ENCODE results near the gene TMEM221.

Gene TMEM221

GRCh38 chr19:17445526-17446165 lies 2.8 kb downstream of the TMEM221 start:
- Histone ChIP-seq H3K27me3 (peaks cover 0 to 3% (median 0%) of the 10 kb centered on the region in 11 experiments; a peak in 1 of 22 replicates), H3K36me3 (peaks cover 0 to 14% (median 0%) of the 10 kb centered on the region in 11 experiments; a peak in 4 of 22 replicates), H3K4me1 (peaks cover 19 to 42% (median 34%) of the 10 kb centered on the region in 10 experiments), H3K4me2 (no peak overlapping the region), H3K27ac (no peak overlapping the region), H3K4me3 (no peak overlapping the region), H3K9me3 (replicated peaks in 1 of 11) (peaks cover 0 to 8% (median 5%) of the 10 kb centered on the region in 11 experiments; a peak in 9 of 22 replicates), H3K9ac (no peak overlapping the region), H4K20me1 (no peaks in the 10 kb centered on the region)
- TF ChIP-seq Cebpa-rat (IDR thresholded peaks at IDR 0.05), result no peak

- peaks cover 0 to 17% (median 3%) of the 10 kb centered on the region in 11 experiments; a peak in 17 of 22 replicates for H3K36me3 ChIP-seq
- no peak overlapping the region for H3K9ac ChIP-seq
- H3K27ac ChIP-seq, result no peak overlapping the region
- peaks cover 0 to 2% (median 0%) of the 10 kb centered on the region in 10 experiments; a peak in 1 of 20 replicates for H3K4me1 ChIP-seq
- H4K20me1 ChIP-seq, result no peaks in the 10 kb centered on the region
- H3K4me2 ChIP-seq, result no peak overlapping the region
- peaks cover 0 to 8% (median 5%) of the 10 kb centered on the region in 11 experiments; a peak in 10 of 22 replicates for H3K9me3 ChIP-seq (replicated peaks in 1 of 11)
- no peak for TF ChIP-seq Cebpa-rat (IDR thresholded peaks at IDR 0.05)
- no peaks in the 10 kb centered on the region for H3K27me3 ChIP-seq
- H3K4me3 ChIP-seq, result no peak overlapping the region
Measured at GRCh38 chr19:17441241-17442021, 7.0 kb downstream of the TMEM221 start.

- H4K20me1 ChIP-seq, result no peaks in the 10 kb centered on the region
- H3K36me3 ChIP-seq, result peaks cover 10 to 18% (median 16%) of the 10 kb centered on the region in 11 experiments; a peak in 19 of 22 replicates
- no peak overlapping the region for H3K4me3 ChIP-seq
- no peak for TF ChIP-seq Cebpa-rat (IDR thresholded peaks at IDR 0.05)
- no peak overlapping the region for H3K27ac ChIP-seq
- H3K4me1 ChIP-seq, result peaks cover 0 to 5% (median 3%) of the 10 kb centered on the region in 10 experiments; a peak in 8 of 20 replicates
- no peak overlapping the region for H3K9ac ChIP-seq
- no peaks in the 10 kb centered on the region for H3K27me3 ChIP-seq
- no peak overlapping the region for H3K4me2 ChIP-seq
- peaks cover 0 to 15% (median 6%) of the 10 kb centered on the region in 11 experiments; a peak in 10 of 22 replicates for H3K9me3 ChIP-seq (replicated peaks in 1 of 11)
Measured at GRCh38 chr19:17436874-17437267, 11.6 kb downstream of the TMEM221 start.

GRCh38 chr19:17436094-17436873 lies 12.2 kb downstream of the TMEM221 start:
- H3K4me2 ChIP-seq, result no peak overlapping the region
- no peak overlapping the region for H3K4me3 ChIP-seq
- no peaks in the 10 kb centered on the region for H4K20me1 ChIP-seq
- TF ChIP-seq Cebpa-rat (IDR thresholded peaks at IDR 0.05), result no peak
- H3K36me3 ChIP-seq, result peaks cover 10 to 18% (median 16%) of the 10 kb centered on the region in 11 experiments; a peak in 19 of 22 replicates
- no peaks in the 10 kb centered on the region for H3K27me3 ChIP-seq
- H3K9me3 ChIP-seq (replicated peaks in 1 of 11), result peaks cover 0 to 10% (median under 1%) of the 10 kb centered on the region in 11 experiments; a peak in 7 of 22 replicates
- peaks cover 0 to 10% (median 7%) of the 10 kb centered on the region in 10 experiments; a peak in 8 of 20 replicates for H3K4me1 ChIP-seq
- H3K27ac ChIP-seq, result no peak overlapping the region
- no peak overlapping the region for H3K9ac ChIP-seq

GRCh38 chr19:17435218-17435617 lies 13.2 kb downstream of the TMEM221 start:
- Histone ChIP-seq H4K20me1 (no peaks in the 10 kb centered on the region), H3K36me3 (peaks cover 10 to 18% (median 16%) of the 10 kb centered on the region in 11 experiments; a peak in 19 of 22 replicates), H3K4me1 (peaks cover 0 to 11% (median 8%) of the 10 kb centered on the region in 10 experiments; a peak in 8 of 20 replicates), H3K9ac (no peak overlapping the region), H3K4me2 (no peak overlapping the region), H3K4me3 (no peak overlapping the region), H3K9me3 (replicated peaks in 1 of 11) (peaks cover 0 to 7% (median 0%) of the 10 kb centered on the region in 11 experiments; a peak in 3 of 22 replicates), H3K27ac (no peak overlapping the region), H3K27me3 (no peaks in the 10 kb centered on the region)
- TF ChIP-seq Cebpa-rat (IDR thresholded peaks at IDR 0.05), result no peak

- H3K36me3 ChIP-seq, result peaks cover 8 to 14% (median 13%) of the 10 kb centered on the region in 11 experiments; a peak in 19 of 22 replicates
- H4K20me1 ChIP-seq, result no peaks in the 10 kb centered on the region
- H3K27me3 ChIP-seq, result no peaks in the 10 kb centered on the region
- H3K4me2 ChIP-seq, result peak overlapping the region in 5 of 11 experiments; percentile 2 to 33 (median 12); a peak in 2 of 22 replicates
- H3K4me1 ChIP-seq, result peaks cover 0 to 29% (median 19%) of the 10 kb centered on the region in 10 experiments; a peak in 15 of 20 replicates
- H3K4me3 ChIP-seq, result no peak overlapping the region
- no peak overlapping the region for H3K27ac ChIP-seq
- no peak for TF ChIP-seq Cebpa-rat (IDR thresholded peaks at IDR 0.05)
- no peak overlapping the region for H3K9ac ChIP-seq
- H3K9me3 ChIP-seq (replicated peaks in 1 of 11), result peaks cover 0 to 7% (median 0%) of the 10 kb centered on the region in 11 experiments; a peak in 3 of 22 replicates
Measured at GRCh38 chr19:17431417-17431816, 17.1 kb downstream of the TMEM221 start.

GRCh38 chr19:17429641-17430113 lies 18.8 kb downstream of the TMEM221 start:
- Histone ChIP-seq H3K27me3 (no peaks in the 10 kb centered on the region), H4K20me1 (no peaks in the 10 kb centered on the region), H3K9ac (peak overlapping the region in 2 of 11 experiments; percentile 3 to 27; a peak in 2 of 22 replicates), H3K36me3 (no peaks in the 10 kb centered on the region), H3K4me1 (peaks cover 1 to 36% (median 26%) of the 10 kb centered on the region in 10 experiments; a peak in 19 of 20 replicates), H3K27ac (no peak overlapping the region), H3K4me2 (peak overlapping the region in 9 of 11 experiments; percentile 1 to 45 (median 21); a peak in 10 of 22 replicates), H3K9me3 (replicated peaks in 1 of 11) (no peaks in the 10 kb centered on the region), H3K4me3 (no peak overlapping the region)
- TF ChIP-seq Cebpa-rat (IDR thresholded peaks at IDR 0.05), result no peak

GRCh38 chr19:17424743-17425365 lies 23.6 kb downstream of the TMEM221 start:
- Histone ChIP-seq H3K4me2 (peak overlapping the region; percentile 12 to 67 (median 56); a peak in 21 of 22 replicates), H3K4me3 (no peak overlapping the region), H4K20me1 (no peaks in the 10 kb centered on the region), H3K36me3 (peaks cover 0 to 22% (median 15%) of the 10 kb centered on the region in 11 experiments; a peak in 17 of 22 replicates), H3K4me1 (peaks cover 12 to 47% (median 39%) of the 10 kb centered on the region in 10 experiments; a peak in 18 of 20 replicates), H3K9me3 (replicated peaks in 1 of 11) (no peaks in the 10 kb centered on the region), H3K27me3 (no peaks in the 10 kb centered on the region), H3K9ac (peak overlapping the region in 5 of 11 experiments; percentile 9 to 35 (median 13); a peak in 3 of 22 replicates), H3K27ac (peak overlapping the region in 1 of 11 experiments; percentile 34; a peak in 1 of 22 replicates)
- no peak for TF ChIP-seq Cebpa-rat (IDR thresholded peaks at IDR 0.05)
